ENCODE data around the gene TUBGCP5.
"Not testable (repeated sequence)": the region's sequence is repeated elsewhere in the genome, so short reads cannot be mapped to it uniquely, and the experiment has no call there.

The TUBGCP5 gene

GRCh38 chr15:23039917-23040281, 530 bp upstream of the TUBGCP5 start:
- no peak for DNase-seq (ENCODE audit: insufficient read length, low spot score)
- FAIRE-seq = no peak
- TF ChIP-seq SPI1 (IDR thresholded peaks at IDR 0.05; ENCODE audit: low read depth, low read length) = no peak
- TF ChIP-seq POU2F2 (IDR thresholded peaks at IDR 0.05; ENCODE audit: low read depth, low read length) = no peak
- no peak for TF ChIP-seq POLR2AphosphoS5 (IDR thresholded peaks at IDR 0.05; ENCODE audit: low read depth, low read length)
- no peak for TF ChIP-seq PAX5 (IDR thresholded peaks at IDR 0.05; ENCODE audit: insufficient read depth, low read length, severe bottlenecking)
- no peak for TF ChIP-seq TAF1 (IDR thresholded peaks at IDR 0.05; ENCODE audit: low read depth, low read length)
- TF ChIP-seq POLR2A (IDR thresholded peaks at IDR 0.05; ENCODE audit: low read depth, low read length) = no peak

- FAIRE-seq = no peak
Observed at GRCh38 chr15:23038726-23039142, 635 bp downstream of the TUBGCP5 start.

GRCh38 chr15:23035964-23036566, 3.3 kb downstream of the TUBGCP5 start:
- DNase-seq (ENCODE audit: insufficient read length, low spot score) = no peak
- FAIRE-seq = no peak
- TF ChIP-seq POU2F2 (IDR thresholded peaks at IDR 0.05; ENCODE audit: low read depth, low read length) (no peak), SPI1 (IDR thresholded peaks at IDR 0.05; ENCODE audit: low read depth, low read length) (no peak), PAX5 (IDR thresholded peaks at IDR 0.05; ENCODE audit: insufficient read depth, low read length, severe bottlenecking) (no peak), POLR2A (IDR thresholded peaks at IDR 0.05; ENCODE audit: low read depth, low read length) (no peak), POLR2AphosphoS5 (IDR thresholded peaks at IDR 0.05; ENCODE audit: low read depth, low read length) (no peak), TAF1 (IDR thresholded peaks at IDR 0.05; ENCODE audit: low read depth, low read length) (no peak)

More at GRCh38 chr15:23038726-23039142, 635 bp downstream of the TUBGCP5 start:
- no peak for TF ChIP-seq TAF1 (IDR thresholded peaks at IDR 0.05; ENCODE audit: low read depth, low read length)
- no peak for DNase-seq (ENCODE audit: insufficient read length, low spot score)

- FAIRE-seq = no peak
- DNase-seq (ENCODE audit: insufficient read length, low spot score) = no peak
- TF ChIP-seq POLR2AphosphoS5 (IDR thresholded peaks at IDR 0.05; ENCODE audit: low read depth, low read length) (no peak), PAX5 (IDR thresholded peaks at IDR 0.05; ENCODE audit: insufficient read depth, low read length, severe bottlenecking) (no peak), TAF1 (IDR thresholded peaks at IDR 0.05; ENCODE audit: low read depth, low read length) (no peak), SPI1 (IDR thresholded peaks at IDR 0.05; ENCODE audit: low read depth, low read length) (no peak), POLR2A (IDR thresholded peaks at IDR 0.05; ENCODE audit: low read depth, low read length) (no peak), POU2F2 (IDR thresholded peaks at IDR 0.05; ENCODE audit: low read depth, low read length) (no peak)
Observed at GRCh38 chr15:23033979-23034378, 5.4 kb downstream of the TUBGCP5 start.

GRCh38 chr15:23026218-23026617, 13.2 kb downstream of the TUBGCP5 start:
- DNase-seq (ENCODE audit: insufficient read length, low spot score) = no peak
- TF ChIP-seq POU2F2 (IDR thresholded peaks at IDR 0.05; ENCODE audit: low read depth, low read length) = no peak
- TF ChIP-seq TAF1 (IDR thresholded peaks at IDR 0.05; ENCODE audit: low read depth, low read length) = no peak
- no peak for TF ChIP-seq POLR2AphosphoS5 (IDR thresholded peaks at IDR 0.05; ENCODE audit: low read depth, low read length)
- TF ChIP-seq POLR2A (IDR thresholded peaks at IDR 0.05; ENCODE audit: low read depth, low read length) = no peak
- no peak for TF ChIP-seq SPI1 (IDR thresholded peaks at IDR 0.05; ENCODE audit: low read depth, low read length)
- TF ChIP-seq PAX5 (IDR thresholded peaks at IDR 0.05; ENCODE audit: insufficient read depth, low read length, severe bottlenecking) = no peak
- no peak for FAIRE-seq

- FAIRE-seq (no peak), DNase-seq (ENCODE audit: insufficient read length, low spot score) (no peak)
- no peak for TF ChIP-seq POLR2AphosphoS5 (IDR thresholded peaks at IDR 0.05; ENCODE audit: low read depth, low read length)
- no peak for TF ChIP-seq SPI1 (IDR thresholded peaks at IDR 0.05; ENCODE audit: low read depth, low read length)
- no peak for TF ChIP-seq POLR2A (IDR thresholded peaks at IDR 0.05; ENCODE audit: low read depth, low read length)
- TF ChIP-seq TAF1 (IDR thresholded peaks at IDR 0.05; ENCODE audit: low read depth, low read length) = no peak
- no peak for TF ChIP-seq POU2F2 (IDR thresholded peaks at IDR 0.05; ENCODE audit: low read depth, low read length)
- no peak for TF ChIP-seq PAX5 (IDR thresholded peaks at IDR 0.05; ENCODE audit: insufficient read depth, low read length, severe bottlenecking)
Observed at GRCh38 chr15:23022156-23022555, 17.2 kb downstream of the TUBGCP5 start.

GRCh38 chr15:23014394-23015000, 24.9 kb downstream of the TUBGCP5 start:
- FAIRE-seq = no peak
- DNase-seq (ENCODE audit: insufficient read length, low spot score) = no peak
- TF ChIP-seq POU2F2 (IDR thresholded peaks at IDR 0.05; ENCODE audit: low read depth, low read length) (no peak), POLR2AphosphoS5 (IDR thresholded peaks at IDR 0.05; ENCODE audit: low read depth, low read length) (no peak), TAF1 (IDR thresholded peaks at IDR 0.05; ENCODE audit: low read depth, low read length) (no peak), SPI1 (IDR thresholded peaks at IDR 0.05; ENCODE audit: low read depth, low read length) (no peak), PAX5 (IDR thresholded peaks at IDR 0.05; ENCODE audit: insufficient read depth, low read length, severe bottlenecking) (no peak), POLR2A (IDR thresholded peaks at IDR 0.05; ENCODE audit: low read depth, low read length) (no peak)

GRCh38 chr15:23013681-23014080, 25.7 kb downstream of the TUBGCP5 start:
- DNase-seq (ENCODE audit: insufficient read length, low spot score) (no peak), FAIRE-seq (no peak)
- TF ChIP-seq PAX5 (IDR thresholded peaks at IDR 0.05; ENCODE audit: insufficient read depth, low read length, severe bottlenecking) (no peak), POLR2A (IDR thresholded peaks at IDR 0.05; ENCODE audit: low read depth, low read length) (no peak), SPI1 (IDR thresholded peaks at IDR 0.05; ENCODE audit: low read depth, low read length) (no peak), POLR2AphosphoS5 (IDR thresholded peaks at IDR 0.05; ENCODE audit: low read depth, low read length) (no peak), POU2F2 (IDR thresholded peaks at IDR 0.05; ENCODE audit: low read depth, low read length) (no peak)

- DNase-seq (ENCODE audit: insufficient read length, low spot score); FAIRE-seq: not testable (repeated sequence)
Observed at GRCh38 chr15:23012616-23013015, 26.8 kb downstream of the TUBGCP5 start.

GRCh38 chr15:23003736-23004135, 35.6 kb downstream of the TUBGCP5 start:
- no peak for DNase-seq (ENCODE audit: insufficient read length, low spot score)
- TF ChIP-seq POLR2A (IDR thresholded peaks at IDR 0.05; ENCODE audit: low read depth, low read length) (no peak), SPI1 (IDR thresholded peaks at IDR 0.05; ENCODE audit: low read depth, low read length) (no peak), PAX5 (IDR thresholded peaks at IDR 0.05; ENCODE audit: insufficient read depth, low read length, severe bottlenecking) (no peak), POLR2AphosphoS5 (IDR thresholded peaks at IDR 0.05; ENCODE audit: low read depth, low read length) (no peak), POU2F2 (IDR thresholded peaks at IDR 0.05; ENCODE audit: low read depth, low read length) (no peak)

More at GRCh38 chr15:23003736-23004135, 35.6 kb downstream of the TUBGCP5 start:
- FAIRE-seq = no peak

Data from GM12891 (cell line).